VCaP (cell line): ENCODE measurements around the gene MAPT.
A peak's percentile ranks its signal among the peaks of the same experiment; 100 is the strongest.

Experiments
- H3K27ac ChIP-seq: fragments of 450-650 bp; 2 replicates; pipeline ENCODE4 v1.5.1; 2017
- TF ChIP-seq, protein P1 (sequence below): fragments of 450-650 bp; conservative IDR thresholded peaks from 2 replicates; pipeline ENCODE4 v1.5.1; 2017; ENCODE audit warnings: mild to moderate bottlenecking, moderate library complexity

The MAPT gene

GRCh38 chr17:46061435-46061834 is 167.1 kb downstream of the MAPT start:
- TF ChIP-seq, protein P1, sequence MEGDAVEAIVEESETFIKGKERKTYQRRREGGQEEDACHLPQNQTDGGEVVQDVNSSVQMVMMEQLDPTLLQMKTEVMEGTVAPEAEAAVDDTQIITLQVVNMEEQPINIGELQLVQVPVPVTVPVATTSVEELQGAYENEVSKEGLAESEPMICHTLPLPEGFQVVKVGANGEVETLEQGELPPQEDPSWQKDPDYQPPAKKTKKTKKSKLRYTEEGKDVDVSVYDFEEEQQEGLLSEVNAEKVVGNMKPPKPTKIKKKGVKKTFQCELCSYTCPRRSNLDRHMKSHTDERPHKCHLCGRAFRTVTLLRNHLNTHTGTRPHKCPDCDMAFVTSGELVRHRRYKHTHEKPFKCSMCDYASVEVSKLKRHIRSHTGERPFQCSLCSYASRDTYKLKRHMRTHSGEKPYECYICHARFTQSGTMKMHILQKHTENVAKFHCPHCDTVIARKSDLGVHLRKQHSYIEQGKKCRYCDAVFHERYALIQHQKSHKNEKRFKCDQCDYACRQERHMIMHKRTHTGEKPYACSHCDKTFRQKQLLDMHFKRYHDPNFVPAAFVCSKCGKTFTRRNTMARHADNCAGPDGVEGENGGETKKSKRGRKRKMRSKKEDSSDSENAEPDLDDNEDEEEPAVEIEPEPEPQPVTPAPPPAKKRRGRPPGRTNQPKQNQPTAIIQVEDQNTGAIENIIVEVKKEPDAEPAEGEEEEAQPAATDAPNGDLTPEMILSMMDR = peak; percentile 59
- no peak overlapping the region for H3K27ac ChIP-seq

DNA sequence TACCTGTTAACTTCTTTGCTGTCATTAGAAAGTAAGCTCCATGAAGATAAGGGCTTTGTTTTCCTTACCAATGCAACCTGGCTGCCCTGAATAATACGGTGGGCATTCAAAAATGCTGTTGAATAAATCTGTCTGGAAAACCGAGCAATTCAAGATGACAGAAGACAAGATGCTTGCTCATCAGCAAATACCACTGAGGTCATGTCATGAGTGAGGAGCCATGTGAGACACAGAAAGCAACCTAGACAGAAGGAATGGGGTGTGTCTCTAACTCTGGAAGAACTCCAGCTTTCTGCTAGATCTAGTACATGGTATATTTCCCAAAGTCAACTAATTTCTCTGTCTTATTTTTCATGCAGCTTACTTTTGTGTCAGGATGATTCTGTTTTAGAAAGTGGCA is 168.9 kb downstream of the MAPT start:
- TF ChIP-seq, protein P1 = no peak
- no peak overlapping the region for H3K27ac ChIP-seq

- no peak overlapping the region for H3K27ac ChIP-seq
- TF ChIP-seq, protein P1 = no peak
These were observed 170.1 kb downstream of the MAPT start for GRCh38 chr17:46064460-46064859.

- TF ChIP-seq, protein P1 = no peak
- H3K27ac ChIP-seq = no peak overlapping the region
These were observed 177.4 kb downstream of the MAPT start for GRCh38 chr17:46071796-46072195.

GRCh38 chr17:46072998-46073397 is 178.6 kb downstream of the MAPT start:
- TF ChIP-seq, protein P1 = no peak

DNA sequence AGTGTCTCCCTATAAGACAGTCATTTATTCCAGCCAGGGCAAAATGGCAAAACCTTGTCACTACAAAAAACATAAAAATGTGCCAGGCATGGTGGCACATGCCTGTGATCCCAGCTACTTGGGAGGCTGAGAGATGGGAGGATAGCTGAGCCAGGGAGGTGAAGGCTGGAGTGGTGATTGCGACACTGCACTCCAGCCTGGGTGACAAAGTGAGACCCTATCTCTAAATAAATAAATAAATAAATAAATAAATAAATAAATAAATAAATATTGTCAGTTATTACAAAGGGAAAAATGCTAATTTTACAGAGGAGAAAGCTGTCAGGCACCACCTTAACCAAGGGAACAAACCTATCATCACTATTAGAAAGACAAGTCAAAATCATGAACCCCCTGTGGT is 180.2 kb downstream of the MAPT start:
- TF ChIP-seq, protein P1 = no peak
- H3K27ac ChIP-seq = no peak overlapping the region

More at GRCh38 chr17:46072998-46073397, 178.6 kb downstream of the MAPT start:
- H3K27ac ChIP-seq = no peak overlapping the region
